Fibroblast of lung (primary cell): ENCODE data around the gene SYT9.

Experiments
- CTCF ChIP-seq, 2 donors: IDR thresholded peaks in 1 of 2; conservative IDR thresholded peaks in 1 of 2; 1 replicate in 1 of 2; 2 replicates in 1 of 2; pipeline ENCODE4 v1.5.1; 2011 to 2012; ENCODE audit warnings: low read length in 2 of 2, control low read depth in 1 of 2, inconsistent platforms in 1 of 2, low read depth in 1 of 2, mild to moderate bottlenecking in 1 of 2
- EZH2 ChIP-seq: IDR thresholded peaks from 2 replicates; pipeline ENCODE4 v1.5.1; 2012; ENCODE audit warnings: low read length, control low read depth, mild to moderate bottlenecking; ENCODE audit errors: missing control alignments

GRCh38 chr11:7319501-7319900 lies 67.8 kb downstream of the SYT9 start:
- TF ChIP-seq EZH2 (no peak), CTCF (conservative IDR thresholded peaks at IDR 0.05 in 1 of 2, IDR thresholded peaks at IDR 0.05 in 1 of 2; ENCODE audit: low read depth in 1 of 2, low read length in 2 of 2) (no peak)
